ENCODE results near the gene PKD2.
"Not testable (repeated sequence)": the region's sequence is repeated elsewhere in the genome, so short reads cannot be mapped to it uniquely, and the experiment has no call there.

PKD2 gene

GRCh38 chr4:88097301-88097700 is 89.9 kb downstream of the PKD2 start:
- Histone ChIP-seq H3K27ac (ENCODE audit: low read depth, low read length) (no peak overlapping the region), H2AFZ (ENCODE audit: low read length, unreplicated experiment) (no peak overlapping the region), H3K27me3 (ENCODE audit: insufficient read depth, low read length) (no peaks in the 10 kb centered on the region), H3K79me2 (ENCODE audit: control insufficient read depth, insufficient read depth, low read length, unreplicated experiment) (no peaks in the 10 kb centered on the region), H3K4me1 (ENCODE audit: control insufficient read depth, insufficient read depth, low read length, unreplicated experiment) (no peaks in the 10 kb centered on the region), H3K36me3 (ENCODE audit: insufficient read depth, low read length) (no peaks in the 10 kb centered on the region), H3K4me3 (ENCODE audit: low read depth, low read length) (no peak overlapping the region)

GRCh38 chr4:88097781-88098180 is 90.3 kb downstream of the PKD2 start:
- Histone ChIP-seq H3K79me2 (ENCODE audit: control insufficient read depth, insufficient read depth, low read length, unreplicated experiment) (no peaks in the 10 kb centered on the region), H3K27ac (ENCODE audit: low read depth, low read length) (no peak overlapping the region), H2AFZ (ENCODE audit: low read length, unreplicated experiment) (no peak overlapping the region), H3K27me3 (ENCODE audit: insufficient read depth, low read length) (no peaks in the 10 kb centered on the region), H3K4me3 (ENCODE audit: low read depth, low read length) (no peak overlapping the region), H3K36me3 (ENCODE audit: insufficient read depth, low read length) (no peaks in the 10 kb centered on the region), H3K4me1 (ENCODE audit: control insufficient read depth, insufficient read depth, low read length, unreplicated experiment) (no peaks in the 10 kb centered on the region)

GRCh38 chr4:88098993-88099752 is 91.7 kb downstream of the PKD2 start:
- no peaks in the 10 kb centered on the region for H3K27me3 ChIP-seq (ENCODE audit: insufficient read depth, low read length)
- H3K27ac ChIP-seq (ENCODE audit: low read depth, low read length), result no peak overlapping the region
- no peaks in the 10 kb centered on the region for H3K79me2 ChIP-seq (ENCODE audit: control insufficient read depth, insufficient read depth, low read length, unreplicated experiment)
- H3K4me1 ChIP-seq (ENCODE audit: control insufficient read depth, insufficient read depth, low read length, unreplicated experiment), result no peaks in the 10 kb centered on the region
- no peaks in the 10 kb centered on the region for H3K36me3 ChIP-seq (ENCODE audit: insufficient read depth, low read length)
- H3K4me3 ChIP-seq (ENCODE audit: low read depth, low read length), result no peak overlapping the region
- H2AFZ ChIP-seq (ENCODE audit: low read length, unreplicated experiment), result no peak overlapping the region

- H3K4me1 ChIP-seq (ENCODE audit: control insufficient read depth, insufficient read depth, low read length, unreplicated experiment), result peaks cover 18% of the 10 kb centered on the region
- H3K27ac ChIP-seq (ENCODE audit: low read depth, low read length), result no peak overlapping the region
- no peak overlapping the region for H3K4me3 ChIP-seq (ENCODE audit: low read depth, low read length)
- H3K36me3 ChIP-seq (ENCODE audit: insufficient read depth, low read length), result no peaks in the 10 kb centered on the region
- H3K79me2 ChIP-seq (ENCODE audit: control insufficient read depth, insufficient read depth, low read length, unreplicated experiment), result no peaks in the 10 kb centered on the region
- no peak overlapping the region for H2AFZ ChIP-seq (ENCODE audit: low read length, unreplicated experiment)
- H3K27me3 ChIP-seq (ENCODE audit: insufficient read depth, low read length), result no peaks in the 10 kb centered on the region
Observed at GRCh38 chr4:88101165-88101564, 93.7 kb downstream of the PKD2 start.

GRCh38 chr4:88102026-88102425 is 94.6 kb downstream of the PKD2 start:
- H3K27me3 ChIP-seq (ENCODE audit: insufficient read depth, low read length), result no peaks in the 10 kb centered on the region
- H3K4me1 ChIP-seq (ENCODE audit: control insufficient read depth, insufficient read depth, low read length, unreplicated experiment), result peaks cover 27% of the 10 kb centered on the region

GRCh38 chr4:88104902-88105610 is 97.6 kb downstream of the PKD2 start:
- H2AFZ ChIP-seq (ENCODE audit: low read length, unreplicated experiment), result no peak overlapping the region
- H3K27ac ChIP-seq (ENCODE audit: low read depth, low read length), result peak overlapping the region; percentile 68
- peaks cover 54% of the 10 kb centered on the region for H3K4me1 ChIP-seq (ENCODE audit: control insufficient read depth, insufficient read depth, low read length, unreplicated experiment)
- no peaks in the 10 kb centered on the region for H3K27me3 ChIP-seq (ENCODE audit: insufficient read depth, low read length)
- H3K4me3 ChIP-seq (ENCODE audit: low read depth, low read length), result peak overlapping the region; percentile 18; the same call in 1 of the 2 replicates
- H3K36me3 ChIP-seq (ENCODE audit: insufficient read depth, low read length), result no peaks in the 10 kb centered on the region
- no peaks in the 10 kb centered on the region for H3K79me2 ChIP-seq (ENCODE audit: control insufficient read depth, insufficient read depth, low read length, unreplicated experiment)

More at GRCh38 chr4:88102026-88102425, 94.6 kb downstream of the PKD2 start:
- Histone ChIP-seq H2AFZ (ENCODE audit: low read length, unreplicated experiment) (no peak overlapping the region), H3K4me3 (ENCODE audit: low read depth, low read length) (no peak overlapping the region), H3K36me3 (ENCODE audit: insufficient read depth, low read length) (no peaks in the 10 kb centered on the region), H3K27ac (ENCODE audit: low read depth, low read length) (no peak overlapping the region), H3K79me2 (ENCODE audit: control insufficient read depth, insufficient read depth, low read length, unreplicated experiment) (no peaks in the 10 kb centered on the region)

DNA sequence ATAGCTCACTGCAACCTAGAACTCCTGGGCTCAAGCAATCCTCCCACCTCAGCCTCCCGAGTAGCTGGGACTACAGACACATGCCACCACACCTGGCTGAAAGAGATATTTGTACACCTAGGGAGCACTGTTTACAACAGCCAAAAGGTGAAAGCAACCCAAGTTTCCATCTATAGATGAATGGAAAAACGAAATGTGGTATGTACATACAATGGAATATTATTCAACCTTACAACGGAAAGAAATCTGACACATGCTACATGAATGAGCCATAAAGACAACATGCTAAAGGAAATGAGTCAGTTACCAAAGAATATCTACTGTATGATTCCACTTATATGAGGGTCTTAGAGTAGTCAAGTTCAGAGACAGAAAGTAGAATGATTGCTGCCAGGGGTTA is 98.8 kb downstream of the PKD2 start:
- H3K4me1 ChIP-seq (ENCODE audit: control insufficient read depth, insufficient read depth, low read length, unreplicated experiment), result peaks cover 54% of the 10 kb centered on the region
- H3K4me3 ChIP-seq (ENCODE audit: low read depth, low read length), result peak overlapping the region; percentile 27; the same call in 1 of the 2 replicates
- H3K27ac ChIP-seq (ENCODE audit: low read depth, low read length), result peak overlapping the region; percentile 68
- no peaks in the 10 kb centered on the region for H3K79me2 ChIP-seq (ENCODE audit: control insufficient read depth, insufficient read depth, low read length, unreplicated experiment)
- H2AFZ ChIP-seq (ENCODE audit: low read length, unreplicated experiment), result no peak overlapping the region
- H3K27me3 ChIP-seq (ENCODE audit: insufficient read depth, low read length), result no peaks in the 10 kb centered on the region
- no peaks in the 10 kb centered on the region for H3K36me3 ChIP-seq (ENCODE audit: insufficient read depth, low read length)

DNA sequence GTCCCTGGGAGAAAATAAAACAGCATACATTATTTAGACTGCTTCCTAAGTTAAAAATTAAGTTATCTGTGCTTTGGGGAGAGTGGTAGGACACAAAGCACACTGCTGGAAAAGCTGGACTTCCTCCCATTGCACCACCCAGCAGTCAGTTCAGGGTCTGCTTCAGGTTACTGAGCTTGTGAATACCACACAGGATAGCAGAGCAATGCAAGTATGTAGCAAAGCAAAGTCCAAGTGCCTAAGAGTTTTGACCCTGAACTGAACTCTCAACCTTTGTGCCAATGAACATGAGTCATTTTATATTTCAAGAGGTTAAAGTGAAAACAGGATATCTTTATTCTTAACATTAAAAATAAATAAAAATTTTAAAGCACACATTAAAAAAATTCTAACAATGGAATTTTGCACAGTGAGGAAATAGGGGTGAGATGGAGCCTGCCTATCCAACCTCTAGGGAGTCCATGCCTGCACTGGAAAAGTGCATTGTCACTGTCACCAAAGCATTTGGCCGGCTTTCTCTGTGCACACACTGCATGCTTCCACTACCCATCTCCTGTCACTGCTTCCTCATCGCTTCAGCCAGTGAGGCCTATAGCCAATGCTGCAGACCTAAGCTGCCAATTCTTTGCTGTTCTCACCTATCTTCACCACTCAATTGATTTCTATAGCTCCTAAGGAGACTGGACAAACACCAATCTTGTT is 100.1 kb downstream of the PKD2 start:
- H3K36me3 ChIP-seq (ENCODE audit: insufficient read depth, low read length), result no peaks in the 10 kb centered on the region
- peaks cover 54% of the 10 kb centered on the region for H3K4me1 ChIP-seq (ENCODE audit: control insufficient read depth, insufficient read depth, low read length, unreplicated experiment)
- H3K4me3 ChIP-seq (ENCODE audit: low read depth, low read length), result peak overlapping the region; percentile 32; the same call in 1 of the 2 replicates
- H3K27ac ChIP-seq (ENCODE audit: low read depth, low read length), result peak overlapping the region; percentile 68
- H2AFZ ChIP-seq (ENCODE audit: low read length, unreplicated experiment), result no peak overlapping the region
- H3K79me2 ChIP-seq (ENCODE audit: control insufficient read depth, insufficient read depth, low read length, unreplicated experiment), result no peaks in the 10 kb centered on the region
- no peaks in the 10 kb centered on the region for H3K27me3 ChIP-seq (ENCODE audit: insufficient read depth, low read length)

- H3K27ac ChIP-seq (ENCODE audit: low read depth, low read length), result peak overlapping the region; percentile 18; the same call in 1 of the 2 replicates
- not testable (repeated sequence) for H3K4me3 ChIP-seq (ENCODE audit: low read depth, low read length); H2AFZ ChIP-seq (ENCODE audit: low read length, unreplicated experiment); H3K79me2 ChIP-seq (ENCODE audit: control insufficient read depth, insufficient read depth, low read length, unreplicated experiment); H3K27me3 ChIP-seq (ENCODE audit: insufficient read depth, low read length); H3K36me3 ChIP-seq (ENCODE audit: insufficient read depth, low read length)
- H3K4me1 ChIP-seq (ENCODE audit: control insufficient read depth, insufficient read depth, low read length, unreplicated experiment), result peaks cover 54% of the 10 kb centered on the region
Observed at GRCh38 chr4:88108108-88108465, 100.7 kb downstream of the PKD2 start.

GRCh38 chr4:88108747-88109122 is 101.3 kb downstream of the PKD2 start:
- Histone ChIP-seq H3K4me1 (ENCODE audit: control insufficient read depth, insufficient read depth, low read length, unreplicated experiment) (peaks cover 54% of the 10 kb centered on the region), H3K27me3 (ENCODE audit: insufficient read depth, low read length) (no peaks in the 10 kb centered on the region), H3K27ac (ENCODE audit: low read depth, low read length) (no peak overlapping the region), H3K79me2 (ENCODE audit: control insufficient read depth, insufficient read depth, low read length, unreplicated experiment) (no peaks in the 10 kb centered on the region), H3K36me3 (ENCODE audit: insufficient read depth, low read length) (no peaks in the 10 kb centered on the region), H3K4me3 (ENCODE audit: low read depth, low read length) (no peak overlapping the region), H2AFZ (ENCODE audit: low read length, unreplicated experiment) (no peak overlapping the region)
